M059J (cell line): ENCODE measurements around the gene C17orf114.

ENCODE experiments used
- DNase-seq: peaks from one replicate; pipeline ENCODE4 v3.0.0-alpha.2; 2012; ENCODE audit warnings: low read depth

Gene C17orf114

GRCh38 chr17:4788159-4788806, 13.8 kb downstream of the C17orf114 start:
- no peak for DNase-seq

- peak; percentile 9 for DNase-seq
Observed at GRCh38 chr17:4786516-4786915, 15.6 kb downstream of the C17orf114 start.

- peak; percentile 54 for DNase-seq
Observed at GRCh38 chr17:4786106-4786511, 16.0 kb downstream of the C17orf114 start, which contains the start of gene VMO1. Gene VMO1, minus strand, starts transcription at chr17:4786364. Its CDS starts 12 bp downstream, at chr17:4786352.

GRCh38 chr17:4785311-4786105, 16.6 kb downstream of the C17orf114 start:
- DNase-seq = no peak

- no peak for DNase-seq
Observed at GRCh38 chr17:4782652-4783051, 19.5 kb downstream of the C17orf114 start.

- DNase-seq = no peak
Observed at GRCh38 chr17:4780325-4780955, 21.7 kb downstream of the C17orf114 start.

GRCh38 chr17:4777969-4778760, 24.0 kb downstream of the C17orf114 start:
- no peak for DNase-seq

GRCh38 chr17:4772235-4772613, 29.9 kb downstream of the C17orf114 start:
- DNase-seq = no peak

- DNase-seq = peak; percentile 31
Observed at GRCh38 chr17:4771519-4772234, 30.5 kb downstream of the C17orf114 start, which contains the start of gene TM4SF5. Gene TM4SF5, plus strand, starts transcription at chr17:4771886. Its CDS starts 37 bp downstream, at chr17:4771923.

GRCh38 chr17:4769628-4770027, 32.5 kb downstream of the C17orf114 start:
- DNase-seq = peak; percentile 43

GRCh38 chr17:4768298-4768697, 33.8 kb downstream of the C17orf114 start:
- no peak for DNase-seq

- no peak for DNase-seq
Observed at GRCh38 chr17:4766723-4767122, 35.4 kb downstream of the C17orf114 start.

GRCh38 chr17:4766201-4766600, 35.9 kb downstream of the C17orf114 start:
- DNase-seq = no peak

- DNase-seq = no peak
Observed at GRCh38 chr17:4764595-4764994, 37.5 kb downstream of the C17orf114 start.

- DNase-seq = no peak
Observed at GRCh38 chr17:4759776-4760236, 42.3 kb downstream of the C17orf114 start.

GRCh38 chr17:4753392-4753791, 48.7 kb downstream of the C17orf114 start:
- DNase-seq = no peak

GRCh38 chr17:4751932-4752331, 50.2 kb downstream of the C17orf114 start:
- no peak for DNase-seq
